Lung (tissue), 12 donors: ENCODE data around the gene FAM200C. TPM values are rescaled to one million over a fixed set of nuclear protein-coding genes. Genes with fewer than 3 reads are reported as not detected.

ENCODE experiments used
- ATAC-seq: fragments of 200-7000 bp; cut with Tn5 transposase; one replicate; pipeline ENCODE4 v1.9.1; 2020; ENCODE audit warnings: moderate number of reproducible peaks; ENCODE audit not compliant: insufficient read depth, low FRiP score
- DNase-seq, 3 donors: peaks; one replicate each; pipeline ENCODE4 v3.0.0-alpha.2; 2013 to 2017
- H3K27ac ChIP-seq, 2 donors: one replicate each; pipeline ENCODE4 v1.5.1; 2013; ENCODE audit warnings: mild to moderate bottlenecking in 2 of 2, moderate library complexity in 2 of 2, control low read depth in 1 of 2, inconsistent platforms in 1 of 2, low read depth in 1 of 2, low read length in 1 of 2
- H3K27me3 ChIP-seq, 3 donors: one replicate each; pipeline ENCODE4 v1.5.1; 2013; ENCODE audit warnings: low read length in 2 of 3; ENCODE audit not compliant: control insufficient read depth in 3 of 3, insufficient read depth in 3 of 3
- H3K36me3 ChIP-seq, 4 donors: one replicate each; pipeline ENCODE4 v1.5.1; 2013; ENCODE audit warnings: low read length in 4 of 4, mild to moderate bottlenecking in 1 of 4, moderate library complexity in 1 of 4; ENCODE audit not compliant: control insufficient read depth in 4 of 4, insufficient read depth in 4 of 4
- H3K4me1 ChIP-seq, 5 donors: one replicate each; pipeline ENCODE4 v1.5.1; 2013; ENCODE audit warnings: low read length in 5 of 5, mild to moderate bottlenecking in 2 of 5, moderate library complexity in 1 of 5; ENCODE audit not compliant: control insufficient read depth in 5 of 5, insufficient read depth in 5 of 5
- H3K4me3 ChIP-seq: one replicate; pipeline ENCODE4 v1.5.1; 2013; ENCODE audit warnings: mild to moderate bottlenecking, control low read depth, moderate library complexity
- H3K9ac ChIP-seq, 2 donors: one replicate each; pipeline ENCODE4 v1.5.1; 2013; ENCODE audit warnings: low read length in 2 of 2, control low read depth in 1 of 2; ENCODE audit not compliant: insufficient read depth in 1 of 2
- H3K9me3 ChIP-seq, 4 donors: one replicate each; pipeline ENCODE4 v1.5.1; 2013; ENCODE audit warnings: low read length in 3 of 4, mild to moderate bottlenecking in 1 of 4, moderate library complexity in 1 of 4; ENCODE audit not compliant: control insufficient read depth in 4 of 4, insufficient read depth in 3 of 4
- WGBS, 2 donors: extraction: QIAGEN DNeasy Blood & Tissue Kit; methylation state at CpG; one replicate each; pipeline ENCODE4 v1.1.7; 2013; 5-methylcytosine and 5-hydroxymethylcytosine counted together
- polyA plus RNA-seq, 2 donors: library from polyadenylated mRNA; stranded (reverse); fragments of 200-250 nt; gene quantifications; one replicate each; pipeline ENCODE4 v1.2.1, GENCODE V29; 2013
- total RNA-seq, 2 donors: library from RNA; depleted of rRNA in 1 of 2; stranded (reverse); fragments of >200 nt in 1 of 2; gene quantifications; one replicate each; pipeline ENCODE4 v1.2.1, GENCODE V29; 2014 to 2021
- TF ChIP-seq, protein P1 (sequence below): IDR thresholded peaks from 2 replicates; pipeline ENCODE4 v1.5.1; 2012; ENCODE audit warnings: mild to moderate bottlenecking; ENCODE audit errors: control extremely low read depth, extremely low read depth
- donor health status: control.
- donor health status: control.
- donor health status: Bipolar disorder and iron deficiency.
- donor health status: healthy.
- donor health status: DM: yes; HTN: yes; CAD: no.

The FAM200C gene
- total and polyA plus RNA-seq, 4 donors = 1.1 to 12.3 (median 3.7) TPM

DNA sequence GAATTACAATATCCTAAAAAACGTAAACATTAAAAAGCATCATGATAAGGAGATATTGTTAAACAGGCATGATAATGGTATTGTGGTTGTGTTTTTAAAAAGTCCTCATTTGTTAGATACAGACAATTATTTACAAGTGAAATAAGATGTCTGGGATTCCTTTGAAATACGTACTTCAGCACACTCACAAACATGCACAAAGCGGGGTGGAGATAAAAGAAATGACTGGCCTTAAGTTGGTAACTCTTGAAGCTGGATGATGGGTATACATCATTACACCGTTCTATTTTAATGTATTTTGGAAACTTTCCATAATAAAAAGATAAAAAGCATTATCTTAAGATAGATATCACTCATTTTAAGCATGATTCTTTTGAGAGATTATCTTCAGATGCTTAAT, 1.0 kb downstream of the FAM200C start:
- no peaks in the 10 kb centered on the region for H3K9me3 ChIP-seq
- TF ChIP-seq, protein P1, sequence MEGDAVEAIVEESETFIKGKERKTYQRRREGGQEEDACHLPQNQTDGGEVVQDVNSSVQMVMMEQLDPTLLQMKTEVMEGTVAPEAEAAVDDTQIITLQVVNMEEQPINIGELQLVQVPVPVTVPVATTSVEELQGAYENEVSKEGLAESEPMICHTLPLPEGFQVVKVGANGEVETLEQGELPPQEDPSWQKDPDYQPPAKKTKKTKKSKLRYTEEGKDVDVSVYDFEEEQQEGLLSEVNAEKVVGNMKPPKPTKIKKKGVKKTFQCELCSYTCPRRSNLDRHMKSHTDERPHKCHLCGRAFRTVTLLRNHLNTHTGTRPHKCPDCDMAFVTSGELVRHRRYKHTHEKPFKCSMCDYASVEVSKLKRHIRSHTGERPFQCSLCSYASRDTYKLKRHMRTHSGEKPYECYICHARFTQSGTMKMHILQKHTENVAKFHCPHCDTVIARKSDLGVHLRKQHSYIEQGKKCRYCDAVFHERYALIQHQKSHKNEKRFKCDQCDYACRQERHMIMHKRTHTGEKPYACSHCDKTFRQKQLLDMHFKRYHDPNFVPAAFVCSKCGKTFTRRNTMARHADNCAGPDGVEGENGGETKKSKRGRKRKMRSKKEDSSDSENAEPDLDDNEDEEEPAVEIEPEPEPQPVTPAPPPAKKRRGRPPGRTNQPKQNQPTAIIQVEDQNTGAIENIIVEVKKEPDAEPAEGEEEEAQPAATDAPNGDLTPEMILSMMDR = no peak

DNA sequence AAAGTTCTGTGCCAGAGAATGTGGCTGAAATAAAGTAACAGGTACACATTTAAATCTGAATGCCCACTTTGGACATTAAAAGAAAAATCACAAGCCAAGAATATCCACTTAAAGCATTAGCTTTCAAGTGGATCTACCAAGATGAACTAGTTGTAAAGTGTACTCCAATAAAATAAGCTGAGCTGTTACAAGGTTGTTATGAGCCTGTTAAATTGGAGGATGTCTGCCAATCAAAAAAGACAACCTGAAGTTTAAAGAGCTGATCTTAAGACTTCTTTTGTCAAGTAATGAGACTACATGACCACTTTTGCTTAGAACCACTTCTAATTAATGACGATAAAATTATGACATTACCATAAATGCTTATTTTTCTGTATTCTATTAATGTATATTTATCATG, 2.4 kb downstream of the FAM200C start:
- H3K4me3 ChIP-seq = no peak overlapping the region
- peaks cover 0 to 16% (median 6%) of the 10 kb centered on the region in 5 donors for H3K4me1 ChIP-seq
- ATAC-seq (no peak), DNase-seq (no peak)
- no peak overlapping the region for H3K9ac ChIP-seq
- no peak overlapping the region for H3K27ac ChIP-seq
- TF ChIP-seq, protein P1 = no peak
- WGBS, 2 donors = 83 to 94% methylated on average over 1 of the region's 1 CpG
- H3K9me3 ChIP-seq = no peaks in the 10 kb centered on the region
- no peaks in the 10 kb centered on the region for H3K27me3 ChIP-seq
- peaks cover 0 to 5% (median under 1%) of the 10 kb centered on the region in 4 donors for H3K36me3 ChIP-seq

More for the DNA sequence above, 1.0 kb downstream of the FAM200C start:
- Histone ChIP-seq H3K27me3 (no peaks in the 10 kb centered on the region), H3K36me3 (peaks cover 5 to 11% (median 8%) of the 10 kb centered on the region in 4 donors), H3K4me1 (peaks cover 0 to 16% (median 6%) of the 10 kb centered on the region in 5 donors), H3K4me3 (no peak overlapping the region), H3K9ac (peak overlapping the region; percentile 69 to 95), H3K27ac (no peak overlapping the region)
- DNase-seq (peak in 1 of 3 donors; percentile 38), ATAC-seq (no peak)
- WGBS, 2 donors = 47 to 71% methylated on average over 4 of the region's 4 CpGs

- Histone ChIP-seq H3K27ac (no peak overlapping the region), H3K4me1 (peaks cover 0 to 11% (median 3%) of the 10 kb centered on the region in 5 donors), H3K9ac (no peak overlapping the region), H3K36me3 (peaks cover 0 to 2% (median 0%) of the 10 kb centered on the region in 4 donors), H3K4me3 (no peak overlapping the region), H3K27me3 (no peaks in the 10 kb centered on the region), H3K9me3 (no peaks in the 10 kb centered on the region)
- TF ChIP-seq, protein P1 = no peak
- 95 to 97% methylated on average over 7 of the region's 7 CpGs for WGBS, 2 donors
- ATAC-seq (no peak), DNase-seq (no peak)
Measured at GRCh38 chr5:160395111-160395510, 4.7 kb downstream of the FAM200C start.
